H1 (cell line): ENCODE measurements around the gene MICALL1. TPM values are rescaled to one million over a fixed set of nuclear protein-coding genes. Genes with fewer than 3 reads are reported as not detected.

Experiments
- CTCF ChIA-PET: fragments of 300-600 bp; sonication (Branson Sonifier 250); formaldehyde crosslinking; loops from one replicate; lab custom pipeline; 2021; ENCODE audit not compliant: partially characterized antibody; lab: Charles Lee
- POLR2A ChIA-PET: fragments of 300-600 bp; sonication (Branson Sonifier 250); formaldehyde crosslinking; loops from one replicate; lab custom pipeline; 2021; ENCODE audit warnings: inconsistent platforms; ENCODE audit not compliant: partially characterized antibody; lab: Charles Lee
- DNase-seq, 2 experiments: peaks; one replicate each; pipeline versions ENCODE4 v3.0.0 to v3.0.0-alpha.2; 2010 to 2022; ENCODE audit warnings: low spot score in 2 of 2, low read depth in 1 of 2, mixed read lengths in 1 of 2
- FAIRE-seq: peaks from 2 replicates; lab custom pipeline; 2011; peaks lifted over from hg19 to GRCh38; lab: Jason Lieb, UNC
- H2AFZ ChIP-seq: 2 replicates; pipeline ENCODE4 v1.8.1; 2012; ENCODE audit warnings: low read length, inconsistent platforms
- H2AK5ac ChIP-seq: 2 replicates; pipeline ENCODE4 v1.6.1; 2013; ENCODE audit warnings: low read depth, low read length
- H2BK120ac ChIP-seq: replicated peaks from 2 replicates; pipeline ENCODE3; 2013; ENCODE audit warnings: low read depth, low read length, inconsistent platforms
- H2BK12ac ChIP-seq: 2 replicates; pipeline ENCODE4 v1.6.1; 2013; ENCODE audit warnings: low read depth, low read length
- H2BK15ac ChIP-seq: 2 replicates; pipeline ENCODE4 v1.6.1; 2013; ENCODE audit warnings: low read length
- H2BK20ac ChIP-seq: 2 replicates; pipeline ENCODE4 v1.6.1; 2013; ENCODE audit warnings: low read length
- H2BK5ac ChIP-seq: 2 replicates; pipeline ENCODE4 v1.6.1; 2013; ENCODE audit warnings: low read depth, low read length
- H3K14ac ChIP-seq: 2 replicates; pipeline ENCODE4 v1.6.1; 2013; ENCODE audit warnings: inconsistent platforms; ENCODE audit not compliant: insufficient read length
- H3K18ac ChIP-seq: 2 replicates; pipeline ENCODE4 v1.6.1; 2013; ENCODE audit warnings: low read length; ENCODE audit errors: extremely low read depth
- H3K23ac ChIP-seq: 2 replicates; pipeline ENCODE4 v1.6.1; 2013; ENCODE audit warnings: inconsistent platforms; ENCODE audit not compliant: insufficient read length
- H3K23me2 ChIP-seq: 2 replicates; pipeline ENCODE4 v1.6.1; 2013; ENCODE audit warnings: low read depth, low read length
- H3K27ac ChIP-seq: 2 replicates; pipeline ENCODE4 v1.6.1; 2011; ENCODE audit warnings: low read depth, low read length, inconsistent platforms
- H3K27me3 ChIP-seq, 4 experiments: replicated peaks in 1 of 4; 1 replicate in 1 of 4; 2 replicates in 3 of 4; pipeline versions ENCODE4 v1.6.1 to v1.8.1; 2011 to 2013; ENCODE audit warnings: low read length in 3 of 4, mild to moderate bottlenecking in 3 of 4, inconsistent platforms in 2 of 4, mixed read lengths in 2 of 4, moderate library complexity in 1 of 4; ENCODE audit not compliant: control insufficient read depth in 3 of 4, insufficient read depth in 3 of 4; ENCODE audit errors: extremely low read depth in 1 of 4
- H3K36me3 ChIP-seq, 4 experiments: 2 replicates each; pipeline versions ENCODE4 v1.6.1 to v1.8.1; 2011 to 2013; ENCODE audit warnings: mild to moderate bottlenecking in 4 of 4, low read length in 3 of 4, moderate library complexity in 2 of 4, control low read depth in 1 of 4, inconsistent platforms in 1 of 4; ENCODE audit not compliant: insufficient read depth in 4 of 4, control insufficient read depth in 2 of 4
- H3K4ac ChIP-seq: replicated peaks from 2 replicates; pipeline ENCODE3; 2013; ENCODE audit warnings: low read length, low read depth, mixed read lengths, inconsistent platforms; ENCODE audit not compliant: insufficient read length
- H3K4me1 ChIP-seq, 4 experiments: replicated peaks in 1 of 4; 1 replicate in 1 of 4; 2 replicates in 3 of 4; pipeline versions ENCODE4 v1.6.1 to v1.8.1; 2011 to 2013; ENCODE audit warnings: low read length in 3 of 4, inconsistent platforms in 2 of 4, mixed read lengths in 1 of 4; ENCODE audit not compliant: insufficient read depth in 4 of 4, control insufficient read depth in 3 of 4
- H3K4me2 ChIP-seq, 2 experiments: 2 replicates each; pipeline versions ENCODE4 v1.6.1 to v1.8.1; 2011 to 2013; ENCODE audit warnings: low read depth in 2 of 2, low read length in 2 of 2, control low read depth in 1 of 2, inconsistent platforms in 1 of 2, mild to moderate bottlenecking in 1 of 2; ENCODE audit not compliant: insufficient read depth in 1 of 2
- H3K4me3 ChIP-seq, 4 experiments: fragments of 200-600, 300-600 bp in 1 of 4; sonication (generic), shearing (Covaris generic), sonication (Bioruptor Twin) in 1 of 4; 2 replicates each; pipeline versions ENCODE4 v1.5.1 to v1.8.1; 2011 to 2016; ENCODE audit warnings: low read length in 4 of 4, low read depth in 3 of 4, control low read depth in 2 of 4, inconsistent platforms in 2 of 4, mild to moderate bottlenecking in 2 of 4, mixed read lengths in 1 of 4, moderate library complexity in 1 of 4; ENCODE audit not compliant: insufficient read depth in 2 of 4; ENCODE audit errors: extremely low read depth in 1 of 4
- H3K56ac ChIP-seq: replicated peaks from 2 replicates; pipeline ENCODE3; 2013; ENCODE audit warnings: low read depth, mild to moderate bottlenecking, mixed read lengths, low read length, inconsistent platforms; ENCODE audit not compliant: insufficient read length
- H3K79me1 ChIP-seq: 2 replicates; pipeline ENCODE4 v1.6.1; 2013; ENCODE audit warnings: low read depth, low read length, control low read depth
- H3K79me2 ChIP-seq, 2 experiments: 2 replicates each; pipeline versions ENCODE4 v1.6.1 to v1.8.1; 2012 to 2013; ENCODE audit warnings: low read length in 2 of 2, mild to moderate bottlenecking in 2 of 2, inconsistent platforms in 1 of 2; ENCODE audit not compliant: insufficient read depth in 2 of 2, control insufficient read depth in 1 of 2
- H3K9ac ChIP-seq, 4 experiments: replicated peaks in 1 of 4; 1 replicate in 1 of 4; 2 replicates in 3 of 4; pipeline versions ENCODE4 v1.6.1 to v1.8.1; 2011 to 2013; ENCODE audit warnings: low read depth in 3 of 4, low read length in 3 of 4, control low read depth in 2 of 4, mild to moderate bottlenecking in 2 of 4, moderate library complexity in 2 of 4, inconsistent platforms in 1 of 4; ENCODE audit errors: extremely low read depth in 1 of 4
- H3K9me3 ChIP-seq, 2 experiments: 2 replicates each; pipeline versions ENCODE4 v1.6.1 to v1.8.1; 2012 to 2013; ENCODE audit warnings: mild to moderate bottlenecking in 2 of 2, moderate library complexity in 2 of 2, control low read depth in 1 of 2, inconsistent platforms in 1 of 2, low read depth in 1 of 2, low read length in 1 of 2, mixed read lengths in 1 of 2; ENCODE audit not compliant: insufficient read depth in 2 of 2
- H4K20me1 ChIP-seq, 2 experiments: replicated peaks in 1 of 2; 2 replicates each; pipeline versions ENCODE3 to v1.8.1; 2011 to 2013; ENCODE audit warnings: inconsistent platforms in 2 of 2, low read length in 2 of 2, mild to moderate bottlenecking in 1 of 2; ENCODE audit not compliant: insufficient read depth in 2 of 2, control insufficient read depth in 1 of 2
- H4K5ac ChIP-seq: 2 replicates; pipeline ENCODE4 v1.6.1; 2013; ENCODE audit warnings: low read length, low read depth, mixed read lengths, inconsistent platforms; ENCODE audit not compliant: insufficient read length
- H4K8ac ChIP-seq: 2 replicates; pipeline ENCODE4 v1.8.0; 2013; ENCODE audit warnings: mild to moderate bottlenecking, moderate library complexity, low read length, inconsistent platforms; ENCODE audit not compliant: insufficient read depth; ENCODE audit errors: extremely low read depth
- H4K91ac ChIP-seq: replicated peaks from 2 replicates; pipeline ENCODE3; 2013; ENCODE audit warnings: low read length, mixed read lengths, inconsistent platforms; ENCODE audit not compliant: insufficient read length
- ATF3 ChIP-seq: IDR thresholded peaks from 2 replicates; pipeline ENCODE4 v1.6.1; 2011; ENCODE audit warnings: low read depth, mild to moderate bottlenecking, low read length; ENCODE audit not compliant: insufficient read depth
- BACH1 ChIP-seq: IDR thresholded peaks from 2 replicates; pipeline ENCODE4 v1.6.1; 2012; ENCODE audit warnings: low read length, improper control_type of control experiment
- CHD1 ChIP-seq: IDR thresholded peaks from 2 replicates; pipeline ENCODE4 v1.6.1; 2012; ENCODE audit warnings: low read depth, low read length, improper control_type of control experiment
- CREB1 ChIP-seq: IDR thresholded peaks from 2 replicates; pipeline ENCODE4 v1.6.1; 2012; ENCODE audit warnings: inconsistent platforms
- JUND ChIP-seq: IDR thresholded peaks from 2 replicates; pipeline ENCODE4 v1.6.1; 2011; ENCODE audit warnings: mild to moderate bottlenecking, improper control_type of control experiment, low read length
- SP1 ChIP-seq: IDR thresholded peaks from 2 replicates; pipeline ENCODE4 v1.6.1; 2011; ENCODE audit warnings: low read depth, low read length
- TEAD4 ChIP-seq: IDR thresholded peaks from 2 replicates; pipeline ENCODE4 v1.6.1; 2012; ENCODE audit warnings: low read depth, low read length, inconsistent platforms, mixed read lengths
- YY1 ChIP-seq: IDR thresholded peaks from 2 replicates; pipeline ENCODE4 v1.6.1; 2011; ENCODE audit warnings: low read depth, mild to moderate bottlenecking, low read length
- WGBS, 2 experiments: shearing (Covaris generic) in 1 of 2; methylation state at CpG; one replicate each; pipeline versions ENCODE4 v1.1.6 to v1.1.7; 2013 to 2015; ENCODE audit warnings: low lambda C conversion rate in 2 of 2, mixed read lengths in 2 of 2, inconsistent platforms in 1 of 2, low coverage in 1 of 2, missing lambda C conversion rate in 1 of 2; ENCODE audit not compliant: insufficient replicate concordance in 2 of 2, insufficient coverage in 1 of 2, insufficient read length in 1 of 2; ENCODE audit errors: extremely low coverage in 1 of 2, missing lambda C conversion rate in 1 of 2; 5-methylcytosine and 5-hydroxymethylcytosine counted together
- polyA plus RNA-seq, 7 experiments: library from polyadenylated mRNA; depleted of rRNA in 3 of 7; stranded (reverse) in 5 of 7; unstranded in 2 of 7; fragments of >200 nt in 5 of 7; fragments of 200-250 nt in 2 of 7; gene quantifications; 1 replicate in 5 of 7; 2 replicates in 1 of 7; 4 replicates in 1 of 7; pipeline versions ENCODE4 v1.2.1 to v1.2.3, GENCODE V29; 2011 to 2013; ENCODE audit warnings: missing spikeins in 2 of 7, mixed read lengths in 2 of 7
- total RNA-seq: library from RNA; stranded (reverse); fragmentation: NEBNext Ultra II Directional; extraction: Animal tissue kit (Norgen Biotek cat#: 25700); gene quantifications from 2 replicates; pipeline ENCODE4 v1.2.1, GENCODE V29; 2021

MICALL1 gene
- total and polyA plus RNA-seq, 2 of the 8 experiments (the other 6 are each of a cell fraction or from before 2014, with no cell fraction given) = 17.7 to 32.1 TPM

GRCh38 chr22:37957232-37957631, 51.1 kb downstream of the MICALL1 start:
- DNase-seq (no peak), FAIRE-seq (no peak)
- no peak overlapping the region for H3K27ac ChIP-seq
- H3K18ac ChIP-seq = no peak overlapping the region
- H3K36me3 ChIP-seq = peaks cover 16 to 42% (median 39%) of the 10 kb centered on the region in 4 experiments
- no peak overlapping the region for H3K4me3 ChIP-seq
- peaks cover 0 to 16% of the 10 kb centered on the region in 2 experiments; a peak in 2 of 4 replicates for H3K79me2 ChIP-seq
- no peak overlapping the region for H2BK15ac ChIP-seq
- no peaks in the 10 kb centered on the region for H3K9me3 ChIP-seq
- no peak overlapping the region for H4K5ac ChIP-seq
- no peak overlapping the region for H3K56ac ChIP-seq
- H3K4me2 ChIP-seq = no peak overlapping the region
- ChIA-PET POLR2A (interaction anchor here (1.0 kb wide), 2 partner anchors 13 to 78 kb away, joined by 3 to 4 read pairs; no protein-coding TSS in a partner anchor), CTCF (interaction anchor here (1.3 to 7.9 kb wide), 2 partner anchors 9 to 25 kb away, joined by 3 to 48 read pairs; no protein-coding TSS in a partner anchor)
- H3K23ac ChIP-seq = no peak overlapping the region
- peaks cover 0 to 6% (median 3%) of the 10 kb centered on the region in 4 experiments; a peak in 4 of 7 replicates for H3K4me1 ChIP-seq
- no peak overlapping the region for H3K4ac ChIP-seq
- H2BK5ac ChIP-seq = no peak overlapping the region
- no peak overlapping the region for H2BK120ac ChIP-seq
- H3K79me1 ChIP-seq = peaks cover 4% of the 10 kb centered on the region
- H2BK12ac ChIP-seq = no peak overlapping the region
- no peak overlapping the region for H2AFZ ChIP-seq
- H3K27me3 ChIP-seq = no peaks in the 10 kb centered on the region; a peak in 4 of 7 replicates
- 93% methylated on average over 4 of the region's 4 CpGs; no CpG with 5 or more reads in 1 of the 2 experiments for WGBS, 2 experiments
- no peak overlapping the region for H2BK20ac ChIP-seq
- H2AK5ac ChIP-seq = no peak overlapping the region
- TF ChIP-seq CHD1 (no peak), YY1 (no peak), TEAD4 (no peak), CREB1 (no peak), SP1 (no peak), BACH1 (no peak), JUND (no peak), ATF3 (no peak)
- peaks cover 0 to 5% of the 10 kb centered on the region in 2 experiments for H4K20me1 ChIP-seq
- H4K8ac ChIP-seq = no peak overlapping the region
- peaks cover 6% of the 10 kb centered on the region for H3K23me2 ChIP-seq
- H4K91ac ChIP-seq = no peak overlapping the region
- no peak overlapping the region for H3K9ac ChIP-seq
- no peak overlapping the region for H3K14ac ChIP-seq
